HG02973 (cell line): Measurements from ENCODE around the gene RSRC1.

Source experiments
- ATAC-seq: cut with Tn5 transposase; IDR thresholded peaks from one replicate; pipeline ENCODE4 v1.9.1; 2021; ENCODE audit warnings: moderate library complexity; ENCODE audit not compliant: unreplicated experiment

RSRC1 gene

GRCh38 chr3:158127250-158128219, 17.6 kb downstream of the RSRC1 start:
- no peak for ATAC-seq

- ATAC-seq = no peak
Measured at GRCh38 chr3:158128755-158129154, 18.9 kb downstream of the RSRC1 start.

- ATAC-seq = no peak
Measured at GRCh38 chr3:158134363-158134762, 24.5 kb downstream of the RSRC1 start.

DNA sequence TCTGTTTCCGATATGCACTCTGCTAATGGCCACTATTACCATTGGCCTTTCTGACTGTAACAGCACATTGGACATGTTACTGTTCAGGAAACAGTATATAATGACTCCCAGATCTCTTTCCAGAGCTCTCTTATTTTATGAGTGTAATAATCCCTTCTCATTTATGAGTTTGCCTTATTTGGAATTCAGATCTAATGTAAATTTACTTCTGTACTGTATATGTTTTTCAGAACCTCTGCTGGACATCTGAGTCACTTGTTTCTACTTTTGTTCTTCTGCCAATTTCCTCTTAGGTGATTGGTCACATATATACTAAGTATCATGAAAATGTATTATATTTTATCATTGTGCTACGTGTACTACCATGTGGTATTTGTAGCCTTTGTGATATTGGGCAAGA, 30.5 kb downstream of the RSRC1 start:
- ATAC-seq = no peak

GRCh38 chr3:158148218-158148617, 38.3 kb downstream of the RSRC1 start:
- no peak for ATAC-seq

DNA sequence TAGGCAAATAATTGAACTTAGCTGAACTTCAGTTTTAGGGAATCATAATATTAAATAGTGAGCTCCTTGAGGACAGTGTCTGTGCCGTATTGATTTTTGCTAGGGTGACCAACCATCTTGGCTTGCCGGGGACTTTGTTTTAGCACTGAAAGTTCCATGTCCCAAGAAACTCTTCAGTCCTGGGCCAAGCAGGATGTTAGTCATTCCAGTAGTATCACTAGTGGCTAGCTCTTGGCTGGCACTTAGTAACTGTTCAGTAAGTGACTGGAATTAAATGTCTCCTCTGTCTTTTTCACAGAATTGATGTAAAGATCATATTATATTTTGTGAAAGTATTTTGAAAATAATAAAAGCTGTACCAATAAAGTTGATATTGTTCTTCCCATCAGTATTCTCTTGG, 42.3 kb downstream of the RSRC1 start:
- peak; percentile 74 for ATAC-seq

DNA sequence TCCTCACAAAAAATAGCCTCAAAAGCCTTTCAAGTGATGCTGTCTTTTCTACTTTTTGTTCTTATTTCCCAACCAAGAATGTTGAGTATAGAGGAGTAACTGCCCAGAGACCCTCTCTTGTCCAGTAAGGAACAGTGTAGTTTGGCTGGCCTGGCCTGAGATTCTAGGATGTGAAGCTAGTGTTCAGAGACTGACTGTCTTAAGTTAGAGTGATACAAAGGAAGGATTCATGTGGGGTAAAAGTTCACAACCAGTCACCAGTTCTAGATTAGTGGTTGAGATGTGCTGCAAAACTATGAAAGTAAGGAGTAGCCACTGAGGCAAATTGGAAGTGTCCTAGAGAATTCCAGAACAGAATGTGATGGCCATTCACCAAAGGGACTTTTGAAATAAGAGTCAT, 49.1 kb downstream of the RSRC1 start:
- ATAC-seq = no peak

DNA sequence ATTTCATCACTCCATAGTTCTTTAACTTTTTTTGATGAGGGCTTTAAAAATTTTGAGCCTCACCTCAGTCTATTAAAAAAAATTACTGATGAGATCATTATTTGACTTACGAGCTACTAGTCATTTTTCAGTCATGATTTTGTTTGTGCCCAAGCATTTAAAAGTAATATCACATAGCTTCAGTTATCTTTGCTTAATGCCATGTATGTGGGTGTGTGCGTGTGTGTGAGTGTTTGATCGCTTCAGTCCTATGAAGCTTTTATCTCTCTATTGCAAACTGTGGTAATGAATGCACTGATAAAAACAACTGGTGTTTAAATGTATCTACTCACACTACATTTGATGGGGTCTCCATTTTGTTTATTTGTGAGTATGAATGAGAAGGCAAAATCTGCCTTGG, 49.8 kb downstream of the RSRC1 start:
- no peak for ATAC-seq

DNA sequence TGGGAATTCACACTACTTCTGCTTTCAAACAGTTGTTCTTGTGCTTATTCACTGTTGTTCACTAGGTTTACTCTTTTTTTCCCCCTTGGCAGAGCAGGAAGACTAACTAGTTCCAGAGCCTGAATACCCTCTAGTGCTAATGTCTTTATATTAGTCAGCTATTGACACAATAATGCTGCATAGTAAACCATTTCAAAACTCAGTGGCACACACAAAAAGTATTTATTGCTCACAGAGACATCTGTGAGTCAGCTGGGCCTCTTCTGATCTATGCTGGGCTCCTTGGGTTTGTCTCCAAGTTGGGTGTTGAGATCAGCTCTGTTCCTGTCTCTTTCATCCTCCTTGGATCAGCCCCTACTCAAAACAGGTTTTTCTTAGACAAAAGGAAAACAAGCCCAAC, 51.1 kb downstream of the RSRC1 start:
- ATAC-seq = no peak

- no peak for ATAC-seq
Measured at GRCh38 chr3:158165141-158165655, 55.3 kb downstream of the RSRC1 start.

DNA sequence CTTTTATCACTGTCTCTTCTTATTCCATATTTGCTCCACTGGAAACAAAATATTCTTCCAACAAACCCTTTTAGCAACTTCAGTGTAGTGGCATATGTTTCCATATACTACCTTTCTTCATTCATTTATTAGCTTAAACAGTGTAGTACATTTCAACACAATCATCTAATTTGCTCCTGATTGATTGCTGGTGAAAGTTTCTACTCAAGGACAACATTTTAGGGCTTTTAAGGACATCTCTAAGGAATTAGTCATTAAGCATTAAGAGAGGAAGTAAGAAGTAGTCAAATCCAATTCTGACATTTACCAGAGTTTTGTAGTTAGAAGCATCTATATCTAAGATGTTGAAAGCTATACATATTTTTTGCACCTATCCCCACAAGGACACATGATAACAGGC, 55.8 kb downstream of the RSRC1 start:
- ATAC-seq = no peak

GRCh38 chr3:158166223-158166622, 56.3 kb downstream of the RSRC1 start:
- ATAC-seq = no peak

DNA sequence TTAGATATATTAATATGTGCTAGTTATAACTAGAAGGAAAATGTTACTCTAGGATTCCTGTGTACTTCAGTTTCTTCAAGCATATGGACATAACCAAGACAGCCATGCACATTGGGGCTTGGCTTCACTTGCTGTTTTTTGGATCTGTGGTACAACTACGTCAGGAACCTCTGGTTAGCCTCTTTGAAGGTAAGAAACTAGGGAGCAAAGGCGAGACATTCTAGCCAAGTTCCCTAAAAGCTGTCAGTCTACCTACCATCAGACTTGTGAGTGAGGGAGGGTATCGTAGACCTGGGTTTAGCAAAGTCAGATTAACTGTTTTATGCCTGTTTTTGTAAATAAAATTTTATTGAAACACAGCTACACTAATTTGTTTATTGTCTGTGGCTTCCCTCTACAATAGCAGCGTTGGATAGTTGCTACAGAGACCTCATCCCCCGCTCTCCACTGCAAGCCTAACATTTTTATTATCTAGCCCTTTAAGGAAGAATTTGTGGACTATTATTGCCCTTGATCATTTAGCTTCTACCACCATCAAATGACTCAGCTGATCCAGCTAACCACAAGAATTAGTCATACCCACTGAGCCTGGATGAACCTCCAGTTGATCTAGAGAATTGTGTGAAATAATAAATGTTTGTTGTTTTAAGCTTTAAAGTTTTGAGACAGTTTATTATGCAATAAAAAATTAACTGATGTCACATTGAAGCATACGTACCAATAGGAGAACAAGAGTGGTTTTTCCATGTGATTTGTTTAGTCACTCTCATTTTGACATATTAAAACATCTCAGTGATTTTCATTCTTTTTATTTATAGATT, 58.1 kb downstream of the RSRC1 start:
- ATAC-seq = no peak

DNA sequence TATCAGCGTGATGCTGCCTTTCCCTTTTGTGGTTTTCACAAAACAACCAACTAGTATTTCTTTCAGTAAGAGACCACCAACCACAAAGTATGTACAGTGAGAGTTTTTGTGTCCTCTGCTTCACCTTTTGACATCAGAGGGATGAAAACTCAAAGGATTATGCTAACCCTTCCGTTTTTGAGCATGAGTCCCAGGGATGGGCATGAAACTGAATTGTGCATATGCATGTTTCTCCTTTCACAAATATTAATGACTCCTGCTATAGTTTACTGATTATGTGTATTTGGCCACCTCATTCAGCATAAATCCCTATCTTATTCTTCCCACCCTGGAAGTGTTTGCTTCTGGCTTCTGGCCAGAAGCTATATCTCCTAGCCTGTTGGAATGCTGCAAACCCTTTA, 59.2 kb downstream of the RSRC1 start:
- no peak for ATAC-seq

GRCh38 chr3:158181096-158181495, 71.2 kb downstream of the RSRC1 start:
- ATAC-seq = no peak

DNA sequence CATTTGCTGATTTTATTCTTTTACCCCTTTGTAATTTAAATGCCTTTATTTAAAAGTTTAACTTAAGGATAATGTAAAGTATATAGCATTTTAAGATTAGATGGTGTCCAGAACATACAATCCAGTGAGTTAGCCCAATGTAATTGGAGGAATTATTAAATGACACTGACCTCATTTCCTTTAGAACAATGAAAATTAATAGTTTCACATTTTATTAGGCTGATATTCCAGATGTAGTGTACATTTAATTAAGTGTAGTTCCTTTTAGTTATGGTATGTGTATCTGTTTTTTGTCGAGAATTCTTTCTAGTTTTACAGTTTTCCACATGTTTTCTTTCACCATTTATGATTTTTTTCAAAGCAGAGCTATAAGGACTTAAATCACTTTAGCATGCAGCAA, 75.8 kb downstream of the RSRC1 start:
- ATAC-seq = no peak

GRCh38 chr3:158200955-158201354, 91.1 kb downstream of the RSRC1 start:
- no peak for ATAC-seq

DNA sequence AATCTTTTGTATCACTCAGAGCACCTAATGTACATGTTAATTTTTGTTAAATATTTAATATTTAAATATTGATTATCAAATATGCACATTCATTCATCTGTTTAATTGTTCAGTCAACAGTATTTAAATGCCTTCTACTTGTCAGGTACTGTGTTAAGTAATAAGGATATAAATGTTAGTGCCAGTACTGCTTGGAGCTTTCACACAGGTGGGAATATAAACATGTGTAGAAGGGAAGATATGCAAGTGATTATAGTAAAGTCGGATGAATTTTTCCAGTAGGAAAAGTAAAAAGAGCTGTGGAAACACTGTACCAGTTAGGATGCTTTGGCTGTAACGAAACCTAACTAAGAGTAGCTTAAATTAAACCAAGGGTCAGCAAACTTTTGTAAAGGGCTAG, 95.4 kb downstream of the RSRC1 start:
- ATAC-seq = no peak

DNA sequence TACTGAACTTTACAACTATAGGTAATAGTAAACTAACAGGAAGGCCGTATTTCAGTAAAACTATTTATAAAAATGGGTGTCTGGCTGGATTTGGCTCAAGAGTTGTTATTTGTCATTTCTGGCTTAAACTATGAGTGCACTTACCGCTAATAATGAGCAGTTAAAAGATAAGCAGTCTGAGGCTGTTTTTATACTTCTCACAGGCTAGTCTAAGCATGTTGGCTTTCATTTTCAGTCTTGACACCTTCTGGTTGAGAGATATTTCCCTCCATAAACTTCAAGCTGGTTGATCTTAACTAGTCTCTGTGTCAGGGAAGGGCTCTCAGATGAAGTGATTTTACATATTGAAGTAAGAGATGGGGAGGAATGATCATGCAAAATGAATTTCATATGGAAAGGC, 96.1 kb downstream of the RSRC1 start:
- no peak for ATAC-seq

GRCh38 chr3:158210067-158210466, 100.2 kb downstream of the RSRC1 start:
- no peak for ATAC-seq

- no peak for ATAC-seq
Measured at GRCh38 chr3:158213461-158213860, 103.6 kb downstream of the RSRC1 start.

- ATAC-seq = no peak
Measured at GRCh38 chr3:158217992-158218391, 108.1 kb downstream of the RSRC1 start.
